ENCODE measurements around the gene DNAH3. TPM values are rescaled to one million over a fixed set of nuclear protein-coding genes. Genes with fewer than 3 reads are reported as not detected.
"Not testable (repeated sequence)": the region's sequence is repeated elsewhere in the genome, so short reads cannot be mapped to it uniquely, and the experiment has no call there.

DNAH3 gene
- total RNA-seq, 5 donors from 2014 or later (not counting 1 experiment from before 2014, with no cell fraction given): not detected

DNA sequence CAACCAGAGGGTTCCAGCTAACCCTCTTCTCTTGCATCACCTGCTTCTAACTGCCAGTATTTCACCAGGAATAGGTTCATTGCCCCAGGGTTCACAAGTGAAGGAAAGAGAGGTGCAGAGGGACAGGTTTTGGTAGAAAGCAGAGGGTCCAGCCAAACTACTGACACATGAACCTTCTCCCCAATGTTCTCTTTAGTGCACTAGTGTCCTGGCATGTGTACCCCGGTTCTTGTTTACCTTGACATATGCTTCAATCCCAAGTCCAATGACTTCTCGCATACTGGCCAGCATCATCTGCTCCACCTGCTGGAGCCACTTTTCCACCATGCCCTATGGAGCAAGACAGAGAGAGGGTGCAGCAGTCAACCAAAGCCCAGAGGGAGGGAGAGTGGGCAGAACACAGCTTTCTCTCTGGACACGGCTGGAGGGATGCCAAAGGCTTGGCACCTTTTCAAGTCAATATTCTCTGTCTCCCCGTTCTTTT lies 90.6 kb downstream of the DNAH3 start:
- CTCF ChIA-PET: interaction anchor here in 1 of 2 donors (0.7 kb wide), 1 partner anchor 61 kb away, joined by 3 read pairs; no protein-coding TSS in a partner anchor
- Mint-ChIP-seq H3K36me3 (no peaks in the 10 kb centered on the region), H3K27me3 (peaks cover 3 to 18% of the 10 kb centered on the region in 2 donors), H3K4me3 (no peak overlapping the region), H3K9me3 (no peaks in the 10 kb centered on the region), H3K4me1 (no peaks in the 10 kb centered on the region), H3K27ac (no peak overlapping the region)
- DNase-seq (no peak), ATAC-seq (replicated peaks in 1 of 4) (no peak)
- POLR2A ChIA-PET: no interaction called here
- WGBS (ENCODE audit: insufficient coverage): 80% methylated on average over 1 of the region's 4 CpGs
- Histone ChIP-seq H3K36me3 (ENCODE audit: control insufficient read depth in 2 of 2, extremely low read depth in 1 of 2, insufficient read depth in 1 of 2, low read length in 1 of 2) (no peaks in the 10 kb centered on the region), H3K9me3 (no peaks in the 10 kb centered on the region), H3K4me1 (ENCODE audit: control insufficient read depth in 1 of 2, extremely low read depth in 1 of 2, insufficient read depth in 2 of 2, low read length in 2 of 2) (no peaks in the 10 kb centered on the region), H3K4me3 (ENCODE audit: control insufficient read depth in 1 of 2, extremely low read depth in 1 of 2, low read length in 1 of 2) (no peak overlapping the region), H3K27ac (ENCODE audit: low read length) (no peak overlapping the region), H3K27me3 (replicated peaks in 1 of 2; ENCODE audit: control insufficient read depth in 2 of 2, extremely low read depth in 1 of 2, insufficient read depth in 2 of 2, low read length in 1 of 2) (peaks cover 0 to 9% of the 10 kb centered on the region in 2 experiments)

DNA sequence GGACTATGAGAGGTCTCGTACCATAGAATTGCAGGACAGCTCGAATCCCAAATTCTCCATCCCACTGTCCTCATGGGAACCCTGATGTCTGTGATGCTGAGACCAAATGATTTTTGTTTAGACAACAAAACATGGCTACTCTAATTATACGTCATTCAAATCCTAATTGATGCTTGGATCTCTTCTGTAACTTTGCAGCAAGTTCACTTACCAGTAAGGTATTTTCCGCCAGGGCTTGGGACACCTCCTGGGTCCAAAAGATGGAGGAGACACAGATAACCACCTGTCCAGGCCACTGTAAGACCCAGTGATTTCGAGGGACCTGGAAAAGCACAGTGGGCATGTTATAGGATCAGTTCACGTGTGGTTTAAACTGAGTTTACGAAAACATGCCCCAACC lies 92.8 kb downstream of the DNAH3 start:
- peaks cover 14 to 37% of the 10 kb centered on the region in 2 donors for H3K27me3 Mint-ChIP-seq

DNA sequence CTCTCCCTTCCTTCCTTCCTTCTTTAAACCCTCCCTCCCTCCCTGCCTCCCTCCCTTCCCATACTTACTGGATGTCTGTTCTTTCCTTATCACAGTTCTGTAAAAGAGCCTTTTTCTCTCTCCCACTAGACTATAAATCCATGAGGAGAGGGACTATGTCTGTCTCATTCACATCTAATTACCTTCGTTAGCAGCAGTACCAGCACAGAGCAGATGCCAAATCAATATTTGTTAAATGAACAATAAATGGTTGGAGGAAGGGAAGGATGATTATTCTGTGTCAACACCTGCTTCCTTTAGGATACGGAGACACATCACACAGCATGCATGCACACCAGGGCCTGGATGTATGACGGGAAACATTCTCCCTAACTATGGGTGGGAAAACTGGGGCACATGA lies 94.2 kb downstream of the DNAH3 start:
- Histone ChIP-seq H3K27me3 (replicated peaks in 1 of 2; ENCODE audit: control insufficient read depth in 2 of 2, extremely low read depth in 1 of 2, insufficient read depth in 2 of 2, low read length in 1 of 2) (peaks cover 0 to 8% of the 10 kb centered on the region in 2 experiments), H3K27ac (ENCODE audit: low read length) (no peak overlapping the region), H3K4me3 (ENCODE audit: control insufficient read depth in 1 of 2, extremely low read depth in 1 of 2, low read length in 1 of 2) (no peak overlapping the region), H3K9me3 (no peaks in the 10 kb centered on the region), H3K4me1 (ENCODE audit: control insufficient read depth in 1 of 2, extremely low read depth in 1 of 2, insufficient read depth in 2 of 2, low read length in 2 of 2) (no peaks in the 10 kb centered on the region), H3K36me3 (ENCODE audit: control insufficient read depth in 2 of 2, extremely low read depth in 1 of 2, insufficient read depth in 1 of 2, low read length in 1 of 2) (no peaks in the 10 kb centered on the region)
- DNase-seq (no peak), ATAC-seq (replicated peaks in 1 of 4) (no peak)
- no peak overlapping the region for H3K27ac Mint-ChIP-seq
- POLR2A ChIA-PET: no interaction called here
- no CpG with 5 or more reads among the region's 3 CpGs for WGBS (ENCODE audit: insufficient coverage)
- no peaks in the 10 kb centered on the region for H3K4me1 Mint-ChIP-seq
- H3K36me3 Mint-ChIP-seq: no peaks in the 10 kb centered on the region
- CTCF ChIA-PET: no interaction called here
- no peak overlapping the region for H3K4me3 Mint-ChIP-seq
- peaks cover 18 to 40% of the 10 kb centered on the region in 2 donors for H3K27me3 Mint-ChIP-seq
- no peaks in the 10 kb centered on the region for H3K9me3 Mint-ChIP-seq

More for the DNA sequence above, 92.8 kb downstream of the DNAH3 start:
- 89% methylated on average over 3 of the region's 7 CpGs for WGBS (ENCODE audit: insufficient coverage)
- no peak for ATAC-seq (replicated peaks in 1 of 4)
- Mint-ChIP-seq H3K36me3 (no peaks in the 10 kb centered on the region), H3K4me3 (no peak overlapping the region), H3K27ac (no peak overlapping the region), H3K9me3 (no peaks in the 10 kb centered on the region), H3K4me1 (no peaks in the 10 kb centered on the region)
- no peak overlapping the region for H3K4me3 ChIP-seq (ENCODE audit: control insufficient read depth in 1 of 2, extremely low read depth in 1 of 2, low read length in 1 of 2)
- CTCF ChIA-PET: no interaction called here
- no peak for DNase-seq
- H3K36me3 ChIP-seq (ENCODE audit: control insufficient read depth in 2 of 2, extremely low read depth in 1 of 2, insufficient read depth in 1 of 2, low read length in 1 of 2): no peaks in the 10 kb centered on the region
- POLR2A ChIA-PET: no interaction called here
- H3K9me3 ChIP-seq: no peaks in the 10 kb centered on the region
- no peak overlapping the region for H3K27ac ChIP-seq (ENCODE audit: low read length)
- peaks cover 0 to 2% of the 10 kb centered on the region in 2 experiments for H3K27me3 ChIP-seq (replicated peaks in 1 of 2; ENCODE audit: control insufficient read depth in 2 of 2, extremely low read depth in 1 of 2, insufficient read depth in 2 of 2, low read length in 1 of 2)
- H3K4me1 ChIP-seq (ENCODE audit: control insufficient read depth in 1 of 2, extremely low read depth in 1 of 2, insufficient read depth in 2 of 2, low read length in 2 of 2): no peaks in the 10 kb centered on the region

DNA sequence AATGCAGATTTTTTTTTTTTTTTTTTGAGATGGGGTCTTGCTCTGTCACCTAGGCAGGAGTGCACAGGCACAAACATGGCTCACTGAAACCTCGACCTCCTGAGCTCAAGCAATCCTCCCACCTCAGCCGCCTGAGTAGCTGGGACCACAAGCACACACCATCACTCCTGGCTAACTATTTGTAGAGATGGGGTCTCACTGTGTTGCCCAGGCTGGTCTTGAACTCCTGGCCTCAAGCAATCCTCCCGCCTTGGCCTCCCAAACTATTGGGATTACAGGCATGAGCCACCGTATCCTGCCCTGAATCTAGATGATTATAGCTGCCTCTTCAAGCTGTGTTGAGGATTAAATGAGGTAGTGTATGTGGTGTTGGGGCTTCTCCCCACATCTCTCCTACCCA lies 94.9 kb downstream of the DNAH3 start:
- DNase-seq; H3K4me1 Mint-ChIP-seq; H3K4me3 ChIP-seq (ENCODE audit: control insufficient read depth in 1 of 2, extremely low read depth in 1 of 2, low read length in 1 of 2); H3K27ac Mint-ChIP-seq; CTCF ChIA-PET; H3K36me3 Mint-ChIP-seq; ATAC-seq (replicated peaks in 1 of 4); H3K27ac ChIP-seq (ENCODE audit: low read length); H3K9me3 Mint-ChIP-seq; H3K4me1 ChIP-seq (ENCODE audit: control insufficient read depth in 1 of 2, extremely low read depth in 1 of 2, insufficient read depth in 2 of 2, low read length in 2 of 2); H3K36me3 ChIP-seq (ENCODE audit: control insufficient read depth in 2 of 2, extremely low read depth in 1 of 2, insufficient read depth in 1 of 2, low read length in 1 of 2); H3K4me3 Mint-ChIP-seq; H3K9me3 ChIP-seq; POLR2A ChIA-PET; H3K27me3 ChIP-seq (replicated peaks in 1 of 2; ENCODE audit: control insufficient read depth in 2 of 2, extremely low read depth in 1 of 2, insufficient read depth in 2 of 2, low read length in 1 of 2): not testable (repeated sequence)
- WGBS (ENCODE audit: insufficient coverage): no CpG with 5 or more reads among the region's 4 CpGs
- H3K27me3 Mint-ChIP-seq: peaks cover 24 to 40% of the 10 kb centered on the region in 2 donors

DNA sequence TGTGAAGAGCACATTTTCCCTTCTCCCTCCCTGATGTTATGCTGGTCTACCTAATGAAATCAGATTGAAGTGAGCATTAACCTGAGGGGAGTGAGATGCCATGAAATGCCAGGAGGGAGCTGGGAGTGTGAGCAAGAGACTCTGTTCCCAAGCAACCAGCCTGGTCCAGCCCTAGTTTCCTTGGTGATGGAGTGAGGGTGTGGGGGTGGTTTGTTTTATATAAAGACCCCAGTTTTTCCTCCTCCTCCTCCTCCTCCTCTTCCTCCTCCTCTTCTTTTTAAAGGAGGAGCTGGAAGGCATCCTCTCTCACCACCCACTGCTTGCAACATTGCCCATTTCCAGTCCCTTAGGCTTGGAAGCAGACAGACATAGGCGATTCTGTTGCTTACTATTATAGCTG lies 97.1 kb downstream of the DNAH3 start:
- no peaks in the 10 kb centered on the region for H3K36me3 ChIP-seq (ENCODE audit: control insufficient read depth in 2 of 2, extremely low read depth in 1 of 2, insufficient read depth in 1 of 2, low read length in 1 of 2)
- DNase-seq (no peak), ATAC-seq (replicated peaks in 1 of 4) (no peak)
- no peak overlapping the region for H3K4me3 Mint-ChIP-seq
- H3K27ac Mint-ChIP-seq: no peak overlapping the region
- ChIA-PET POLR2A (no interaction called here), CTCF (no interaction called here)
- H3K36me3 Mint-ChIP-seq: no peaks in the 10 kb centered on the region
- peaks cover 0 to 15% of the 10 kb centered on the region in 2 experiments for H3K27me3 ChIP-seq (replicated peaks in 1 of 2; ENCODE audit: control insufficient read depth in 2 of 2, extremely low read depth in 1 of 2, insufficient read depth in 2 of 2, low read length in 1 of 2)
- no peaks in the 10 kb centered on the region for H3K4me1 Mint-ChIP-seq
- no peaks in the 10 kb centered on the region for H3K9me3 Mint-ChIP-seq
- H3K4me3 ChIP-seq (ENCODE audit: control insufficient read depth in 1 of 2, extremely low read depth in 1 of 2, low read length in 1 of 2): no peak overlapping the region
- H3K27ac ChIP-seq (ENCODE audit: low read length): no peak overlapping the region
- no peaks in the 10 kb centered on the region for H3K4me1 ChIP-seq (ENCODE audit: control insufficient read depth in 1 of 2, extremely low read depth in 1 of 2, insufficient read depth in 2 of 2, low read length in 2 of 2)
- H3K9me3 ChIP-seq: no peaks in the 10 kb centered on the region
- WGBS (ENCODE audit: insufficient coverage): no CpG with 5 or more reads among the region's 1 CpG
- H3K27me3 Mint-ChIP-seq: peaks cover 35 to 45% of the 10 kb centered on the region in 2 donors

DNA sequence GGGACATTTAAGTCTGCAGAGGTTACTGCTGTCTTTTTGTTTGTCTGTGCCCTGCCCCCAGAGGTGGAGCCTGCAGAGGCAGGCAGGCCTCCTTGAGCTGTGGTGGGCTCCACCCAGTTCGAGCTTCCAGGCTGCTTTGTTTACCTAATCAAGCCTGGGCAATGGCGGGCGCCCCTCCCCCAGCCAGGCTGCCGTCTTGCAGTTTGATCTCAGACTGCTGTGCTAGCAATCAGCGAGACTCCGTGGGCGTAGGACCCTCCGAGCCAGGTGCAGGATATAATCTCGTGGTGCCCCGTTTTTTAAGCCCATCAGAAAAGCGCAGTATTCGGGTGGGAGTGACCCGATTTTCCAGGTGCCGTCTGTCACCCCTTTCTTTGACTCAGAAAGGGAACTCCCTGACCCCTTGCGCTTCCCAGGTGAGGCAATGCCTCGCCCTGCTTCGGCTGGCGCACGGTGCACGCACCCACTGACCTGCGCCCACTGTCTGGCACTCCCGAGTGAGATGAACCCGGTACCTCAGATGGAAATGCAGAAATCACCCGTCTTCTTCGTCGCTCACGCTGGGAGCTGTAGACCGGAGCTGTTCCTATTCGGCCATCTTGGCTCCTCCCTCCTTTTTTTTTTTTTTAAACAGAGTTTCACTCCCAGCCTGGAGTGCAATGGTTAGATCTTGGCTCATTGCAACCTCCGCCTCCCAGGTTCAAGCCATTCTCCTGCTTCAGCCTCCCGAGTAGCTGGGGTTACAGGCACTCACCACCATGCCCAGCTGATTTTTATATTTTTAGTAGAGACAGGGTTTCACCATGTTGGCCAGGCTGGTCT lies 102.3 kb downstream of the DNAH3 start:
- H3K4me1 Mint-ChIP-seq, CTCF ChIA-PET: not testable (repeated sequence)

More for the DNA sequence above, 102.3 kb downstream of the DNAH3 start:
- DNase-seq; H3K9me3 ChIP-seq; H3K36me3 Mint-ChIP-seq; POLR2A ChIA-PET; H3K4me3 ChIP-seq (ENCODE audit: control insufficient read depth in 1 of 2, extremely low read depth in 1 of 2, low read length in 1 of 2); ATAC-seq (replicated peaks in 1 of 4); H3K27ac ChIP-seq (ENCODE audit: low read length); H3K27ac Mint-ChIP-seq; H3K36me3 ChIP-seq (ENCODE audit: control insufficient read depth in 2 of 2, extremely low read depth in 1 of 2, insufficient read depth in 1 of 2, low read length in 1 of 2); H3K4me3 Mint-ChIP-seq; H3K9me3 Mint-ChIP-seq; H3K4me1 ChIP-seq (ENCODE audit: control insufficient read depth in 1 of 2, extremely low read depth in 1 of 2, insufficient read depth in 2 of 2, low read length in 2 of 2): not testable (repeated sequence)
- 84% methylated on average over 20 of the region's 31 CpGs for WGBS (ENCODE audit: insufficient coverage)
- H3K27me3 Mint-ChIP-seq: peaks cover 12 to 25% of the 10 kb centered on the region in 2 donors
- H3K27me3 ChIP-seq (replicated peaks in 1 of 2; ENCODE audit: control insufficient read depth in 2 of 2, extremely low read depth in 1 of 2, insufficient read depth in 2 of 2, low read length in 1 of 2): peaks cover 0 to 12% of the 10 kb centered on the region in 2 experiments
